ENCODE results near the gene MRPS14.

The MRPS14 gene

DNA sequence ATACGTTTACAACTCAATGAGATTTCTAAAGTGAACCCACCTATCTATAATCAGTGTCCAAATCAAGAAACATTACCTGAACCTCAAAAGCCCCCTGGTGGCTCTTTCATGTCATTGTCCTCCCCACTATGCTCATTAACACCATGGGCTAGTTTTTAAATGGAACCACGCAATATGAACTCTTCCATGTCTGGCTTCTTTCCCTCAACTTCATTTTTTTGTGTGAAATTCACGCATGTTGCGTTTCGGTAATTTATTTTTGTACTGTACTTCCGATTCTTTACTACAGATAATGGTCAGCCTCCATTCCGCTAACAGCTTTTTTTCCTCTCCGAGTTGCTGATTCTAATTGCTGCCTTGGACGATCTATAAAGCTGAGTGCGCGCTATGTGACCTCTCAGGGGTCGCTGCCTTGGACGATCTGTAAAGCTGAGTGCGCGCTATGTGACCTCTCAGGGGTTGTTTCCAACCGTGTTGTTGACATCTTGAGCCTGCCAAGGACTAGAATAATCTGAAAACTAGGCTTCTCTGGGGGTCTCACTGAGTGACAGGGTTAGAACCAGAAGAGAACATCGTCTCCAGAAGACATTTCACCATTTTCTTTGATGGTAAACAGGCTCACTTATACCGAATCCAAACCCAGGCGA is 24.5 kb downstream of the MRPS14 start:
- peak overlapping the region; percentile 93 for H3K9ac ChIP-seq (ENCODE audit: low read depth, low read length)
- peaks cover 14% of the 10 kb centered on the region for H3K4me1 ChIP-seq (ENCODE audit: insufficient read depth, low read length)
- 13% methylated on average over 19 of the region's 19 CpGs for WGBS
- peak overlapping the region; percentile 92 for H3K27ac ChIP-seq (ENCODE audit: low read depth, low read length)
- H3K27me3 ChIP-seq (ENCODE audit: insufficient read depth, low read length): no peaks in the 10 kb centered on the region
- H3K9me3 ChIP-seq (ENCODE audit: insufficient read depth, low read depth, low read length): no peaks in the 10 kb centered on the region
- H3K36me3 ChIP-seq (ENCODE audit: insufficient read depth, low read length): peaks cover 4% of the 10 kb centered on the region; the same call in 1 of the 2 replicates
- peak overlapping the region; percentile 69 for H3K4me3 ChIP-seq (ENCODE audit: low read length)

DNA sequence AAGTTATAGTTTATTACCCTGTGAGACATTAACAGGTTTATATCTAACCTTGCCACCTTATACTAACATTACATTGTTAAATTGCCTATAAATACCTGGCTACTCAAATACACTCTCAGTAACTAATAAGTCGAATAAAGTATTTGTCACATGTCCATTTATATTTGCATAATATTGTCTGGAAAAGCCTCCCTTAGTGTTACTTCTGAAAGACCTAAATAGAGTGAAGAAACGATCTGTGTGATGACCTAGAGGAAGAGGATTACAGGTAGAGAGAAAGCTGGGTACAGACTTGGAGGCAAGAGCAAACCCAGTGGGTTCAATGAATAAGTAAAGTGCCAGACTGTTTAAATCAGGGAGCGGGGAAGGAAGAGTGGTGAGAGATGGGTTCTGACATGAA is 26.2 kb downstream of the MRPS14 start:
- no peak overlapping the region for H3K9ac ChIP-seq (ENCODE audit: low read depth, low read length)
- H3K27ac ChIP-seq (ENCODE audit: low read depth, low read length): no peak overlapping the region
- H3K27me3 ChIP-seq (ENCODE audit: insufficient read depth, low read length): no peaks in the 10 kb centered on the region
- H3K4me3 ChIP-seq (ENCODE audit: low read length): no peak overlapping the region
- peaks cover 19% of the 10 kb centered on the region for H3K36me3 ChIP-seq (ENCODE audit: insufficient read depth, low read length)
- WGBS: 89% methylated on average over 3 of the region's 3 CpGs
- no peaks in the 10 kb centered on the region for H3K9me3 ChIP-seq (ENCODE audit: insufficient read depth, low read depth, low read length)
- H3K4me1 ChIP-seq (ENCODE audit: insufficient read depth, low read length): peaks cover 8% of the 10 kb centered on the region

GRCh38 chr1:174996476-174996875 is 26.7 kb downstream of the MRPS14 start:
- Histone ChIP-seq H3K9me3 (ENCODE audit: insufficient read depth, low read depth, low read length) (no peaks in the 10 kb centered on the region), H3K36me3 (ENCODE audit: insufficient read depth, low read length) (peaks cover 24% of the 10 kb centered on the region), H3K27me3 (ENCODE audit: insufficient read depth, low read length) (no peaks in the 10 kb centered on the region), H3K4me3 (ENCODE audit: low read length) (no peak overlapping the region), H3K27ac (ENCODE audit: low read depth, low read length) (no peak overlapping the region), H3K9ac (ENCODE audit: low read depth, low read length) (no peak overlapping the region), H3K4me1 (ENCODE audit: insufficient read depth, low read length) (peaks cover 4% of the 10 kb centered on the region)
- 92% methylated on average over 1 of the region's 1 CpG for WGBS

DNA sequence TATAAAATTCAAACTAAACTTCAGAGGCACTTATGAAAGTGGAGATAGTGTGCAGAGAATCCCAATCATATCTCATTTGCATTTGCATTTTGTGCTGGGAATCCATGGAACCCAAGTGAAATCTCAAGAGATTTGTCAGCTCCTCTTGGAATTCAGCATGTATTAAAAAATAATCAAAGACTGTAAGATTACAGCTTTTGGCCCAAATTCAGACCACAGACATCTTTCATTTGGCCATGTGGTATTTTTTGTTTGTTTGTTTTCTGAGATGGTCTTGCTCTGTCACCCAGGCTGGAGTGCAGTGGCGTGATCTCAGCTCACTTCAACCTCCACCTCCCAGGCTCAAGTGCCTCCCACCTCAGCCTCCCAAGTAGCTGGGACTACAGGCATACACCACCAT is 27.3 kb downstream of the MRPS14 start:
- no peaks in the 10 kb centered on the region for H3K27me3 ChIP-seq (ENCODE audit: insufficient read depth, low read length)
- no peak overlapping the region for H3K4me3 ChIP-seq (ENCODE audit: low read length)
- no peaks in the 10 kb centered on the region for H3K4me1 ChIP-seq (ENCODE audit: insufficient read depth, low read length)
- no peaks in the 10 kb centered on the region for H3K9me3 ChIP-seq (ENCODE audit: insufficient read depth, low read depth, low read length)
- no peak overlapping the region for H3K9ac ChIP-seq (ENCODE audit: low read depth, low read length)
- peaks cover 30% of the 10 kb centered on the region for H3K36me3 ChIP-seq (ENCODE audit: insufficient read depth, low read length)
- 100% methylated on average over 1 of the region's 1 CpG for WGBS
- no peak overlapping the region for H3K27ac ChIP-seq (ENCODE audit: low read depth, low read length)

- WGBS: 91% methylated on average over 3 of the region's 3 CpGs
- Histone ChIP-seq H3K27ac (ENCODE audit: low read depth, low read length) (no peak overlapping the region), H3K27me3 (ENCODE audit: insufficient read depth, low read length) (no peaks in the 10 kb centered on the region), H3K4me3 (ENCODE audit: low read length) (no peak overlapping the region), H3K9ac (ENCODE audit: low read depth, low read length) (no peak overlapping the region), H3K4me1 (ENCODE audit: insufficient read depth, low read length) (no peaks in the 10 kb centered on the region), H3K9me3 (ENCODE audit: insufficient read depth, low read depth, low read length) (no peaks in the 10 kb centered on the region), H3K36me3 (ENCODE audit: insufficient read depth, low read length) (peaks cover 38% of the 10 kb centered on the region)
These were observed 28.1 kb downstream of the MRPS14 start for GRCh38 chr1:174995121-174995520.

- H3K27ac ChIP-seq (ENCODE audit: low read depth, low read length): no peak overlapping the region
- H3K4me1 ChIP-seq (ENCODE audit: insufficient read depth, low read length): no peaks in the 10 kb centered on the region
- 97% methylated on average over 1 of the region's 1 CpG for WGBS
- H3K9me3 ChIP-seq (ENCODE audit: insufficient read depth, low read depth, low read length): no peaks in the 10 kb centered on the region
- H3K36me3 ChIP-seq (ENCODE audit: insufficient read depth, low read length): peaks cover 64% of the 10 kb centered on the region
- H3K4me3 ChIP-seq (ENCODE audit: low read length): no peak overlapping the region
- no peak overlapping the region for H3K9ac ChIP-seq (ENCODE audit: low read depth, low read length)
- no peaks in the 10 kb centered on the region for H3K27me3 ChIP-seq (ENCODE audit: insufficient read depth, low read length)
These were observed 31.8 kb downstream of the MRPS14 start for GRCh38 chr1:174991473-174991872.

- Histone ChIP-seq H3K4me1 (ENCODE audit: insufficient read depth, low read length) (no peaks in the 10 kb centered on the region), H3K9me3 (ENCODE audit: insufficient read depth, low read depth, low read length) (no peaks in the 10 kb centered on the region), H3K4me3 (ENCODE audit: low read length) (no peak overlapping the region), H3K36me3 (ENCODE audit: insufficient read depth, low read length) (peaks cover 69% of the 10 kb centered on the region), H3K9ac (ENCODE audit: low read depth, low read length) (no peak overlapping the region), H3K27ac (ENCODE audit: low read depth, low read length) (no peak overlapping the region), H3K27me3 (ENCODE audit: insufficient read depth, low read length) (no peaks in the 10 kb centered on the region)
- WGBS: 95% methylated on average over 5 of the region's 6 CpGs
These were observed 32.7 kb downstream of the MRPS14 start for GRCh38 chr1:174990382-174990999.

GRCh38 chr1:174989536-174990220 is 33.5 kb downstream of the MRPS14 start:
- WGBS: 93% methylated on average over 5 of the region's 5 CpGs
- Histone ChIP-seq H3K9me3 (ENCODE audit: insufficient read depth, low read depth, low read length) (no peaks in the 10 kb centered on the region), H3K9ac (ENCODE audit: low read depth, low read length) (no peak overlapping the region), H3K36me3 (ENCODE audit: insufficient read depth, low read length) (peaks cover 77% of the 10 kb centered on the region), H3K4me1 (ENCODE audit: insufficient read depth, low read length) (no peaks in the 10 kb centered on the region), H3K4me3 (ENCODE audit: low read length) (no peak overlapping the region), H3K27ac (ENCODE audit: low read depth, low read length) (no peak overlapping the region), H3K27me3 (ENCODE audit: insufficient read depth, low read length) (no peaks in the 10 kb centered on the region)

DNA sequence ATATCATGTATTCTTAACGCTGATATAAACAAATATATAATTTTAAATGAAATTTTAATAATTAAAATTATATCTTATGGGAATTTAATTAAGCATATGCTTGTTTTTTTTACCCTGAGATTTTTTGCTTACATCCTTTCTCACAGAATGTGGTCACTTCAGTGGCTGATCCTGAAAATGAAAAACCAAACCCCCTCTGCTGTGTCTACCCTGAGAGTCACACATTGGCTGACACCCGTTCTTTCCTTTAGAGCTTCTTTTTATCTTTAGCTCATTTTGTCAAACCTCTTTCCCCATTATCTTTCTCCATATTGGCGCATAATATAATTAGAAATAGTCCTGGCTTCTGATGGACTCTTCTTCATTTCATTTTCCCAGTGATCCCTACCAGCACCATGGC is 34.2 kb downstream of the MRPS14 start:
- no peak overlapping the region for H3K9ac ChIP-seq (ENCODE audit: low read depth, low read length)
- H3K4me3 ChIP-seq (ENCODE audit: low read length): no peak overlapping the region
- H3K36me3 ChIP-seq (ENCODE audit: insufficient read depth, low read length): peaks cover 84% of the 10 kb centered on the region
- H3K4me1 ChIP-seq (ENCODE audit: insufficient read depth, low read length): no peaks in the 10 kb centered on the region
- H3K27ac ChIP-seq (ENCODE audit: low read depth, low read length): no peak overlapping the region
- WGBS: 96% methylated on average over 2 of the region's 3 CpGs
- no peaks in the 10 kb centered on the region for H3K27me3 ChIP-seq (ENCODE audit: insufficient read depth, low read length)
- H3K9me3 ChIP-seq (ENCODE audit: insufficient read depth, low read depth, low read length): no peaks in the 10 kb centered on the region

- Histone ChIP-seq H3K9ac (ENCODE audit: low read depth, low read length) (no peak overlapping the region), H3K9me3 (ENCODE audit: insufficient read depth, low read depth, low read length) (no peaks in the 10 kb centered on the region), H3K36me3 (ENCODE audit: insufficient read depth, low read length) (peaks cover 84% of the 10 kb centered on the region), H3K4me1 (ENCODE audit: insufficient read depth, low read length) (no peaks in the 10 kb centered on the region), H3K27ac (ENCODE audit: low read depth, low read length) (no peak overlapping the region), H3K27me3 (ENCODE audit: insufficient read depth, low read length) (no peaks in the 10 kb centered on the region), H3K4me3 (ENCODE audit: low read length) (no peak overlapping the region)
These were observed 34.7 kb downstream of the MRPS14 start for GRCh38 chr1:174988539-174988938.

DNA sequence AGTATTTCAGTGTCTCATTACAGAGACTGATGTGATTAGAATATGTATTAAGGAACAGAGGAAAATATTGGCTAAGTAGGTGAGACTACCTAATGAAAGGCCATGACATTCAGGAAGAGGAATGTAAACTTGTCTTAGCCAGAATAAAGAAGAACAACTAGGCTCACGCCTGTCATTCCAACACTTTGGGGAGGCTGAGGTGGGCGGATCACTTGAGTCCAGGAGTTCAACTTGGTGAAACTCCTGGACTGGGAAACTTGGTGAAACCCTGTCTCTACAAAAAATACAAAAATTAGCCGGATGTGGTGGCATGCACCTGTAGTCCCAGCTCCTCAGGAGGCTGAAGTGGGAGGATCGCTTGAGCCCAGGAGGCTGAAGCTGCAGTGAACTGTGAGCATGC is 38.3 kb downstream of the MRPS14 start:
- WGBS: 96% methylated on average over 4 of the region's 4 CpGs

More for the DNA sequence above, 38.3 kb downstream of the MRPS14 start:
- Histone ChIP-seq H3K4me1 (ENCODE audit: insufficient read depth, low read length) (no peaks in the 10 kb centered on the region), H3K27me3 (ENCODE audit: insufficient read depth, low read length) (no peaks in the 10 kb centered on the region), H3K9ac (ENCODE audit: low read depth, low read length) (no peak overlapping the region), H3K4me3 (ENCODE audit: low read length) (no peak overlapping the region), H3K9me3 (ENCODE audit: insufficient read depth, low read depth, low read length) (no peaks in the 10 kb centered on the region), H3K36me3 (ENCODE audit: insufficient read depth, low read length) (peaks cover 85% of the 10 kb centered on the region), H3K27ac (ENCODE audit: low read depth, low read length) (no peak overlapping the region)

Data from HUES64 (cell line).